Ovary (tissue), 9 donors: Measurements from ENCODE around the gene GADD45B. TPM values are rescaled to one million over a fixed set of nuclear protein-coding genes. Genes with fewer than 3 reads are reported as not detected.
A peak's percentile ranks its signal among the peaks of the same experiment; 100 is the strongest.

Experiments used
- DNase-seq, 5 donors: peaks; one replicate each; pipeline ENCODE4 v3.0.0-alpha.2; 2019 to 2020
- H3K27ac ChIP-seq, 2 donors: fragments of 200-600 bp; one replicate each; pipeline versions ENCODE4 v1.5.1 to v1.8.0; 2019 to 2022
- H3K27me3 ChIP-seq: fragments of 200-600 bp; one replicate; pipeline ENCODE4 v1.8.0; 2022
- H3K36me3 ChIP-seq: fragments of 200-600 bp; sonication (generic); one replicate; pipeline ENCODE4 v1.5.1; 2019
- H3K4me1 ChIP-seq: one replicate; pipeline ENCODE4 v1.8.1; 2013; ENCODE audit warnings: mild to moderate bottlenecking, moderate library complexity; ENCODE audit not compliant: insufficient read depth
- H3K4me3 ChIP-seq: fragments of 200-600 bp; sonication (generic); one replicate; pipeline ENCODE4 v1.5.1; 2017
- H3K9me3 ChIP-seq, 2 donors: fragments of 200-600 bp in 1 of 2; sonication (generic) in 1 of 2; one replicate each; pipeline versions ENCODE4 v1.5.1 to v1.8.1; 2013 to 2019; ENCODE audit warnings: mild to moderate bottlenecking in 1 of 2, moderate library complexity in 1 of 2
- EP300 ChIP-seq: sonication (generic); formaldehyde crosslinking; IDR thresholded peaks from one replicate; pipeline ENCODE4 v1.6.1; 2017; ENCODE audit warnings: antibody characterized with exemption
- POLR2A ChIP-seq: fragments of 450-650 bp; IDR thresholded peaks from one replicate; pipeline ENCODE4 v1.6.1; 2017; ENCODE audit warnings: antibody characterized with exemption, mild to moderate bottlenecking, moderate library complexity
- WGBS, 3 donors: extraction: QIAGEN DNeasy Blood & Tissue Kit in 1 of 3; methylation state at CpG; one replicate each; pipeline versions ENCODE4 v1.1.5 to v1.1.7; 2013 to 2017; 5-methylcytosine and 5-hydroxymethylcytosine counted together
- intact Hi-C, 4 donors: fragments of 100-400 bp; cut with DNase I; formaldehyde crosslinking; loops; one replicate each; pipeline versions ENCODE4 v1.11.0 to v1.15.1; 2022 to 2023
- polyA plus RNA-seq, 2 donors: library from polyadenylated mRNA; stranded (reverse); fragments of 200-250 nt in 1 of 2; fragments of 350-450 nt in 1 of 2; fragmentation: Illumina TruSeq in 1 of 2; extraction: RNeasy Lipid Tissue Mini Kit (QIAGEN cat#74804) in 1 of 2; gene quantifications; one replicate each; pipeline ENCODE4 v1.2.3, GENCODE V29; 2013 to 2014
- total RNA-seq, 7 donors: library from RNA; depleted of rRNA in 2 of 7; stranded (reverse); fragments of >200 nt in 2 of 7; fragmentation: NEBNext Ultra II Directional in 3 of 7; extraction: Animal tissue kit (Norgen Biotek cat#: 25700) in 3 of 7; gene quantifications; one replicate each; pipeline versions ENCODE4 v1.1.0 to v1.2.4, GENCODE V29; 2016 to 2023
- TF ChIP-seq, protein P1 (sequence below), 3 donors: fragments of 450-650 bp in 2 of 3; fragments of 200-600 bp in 1 of 3; IDR thresholded peaks; one replicate each; pipeline versions ENCODE4 v1.5.1 to v1.8.0; 2016 to 2022; ENCODE audit warnings: antibody characterized with exemption in 3 of 3, mild to moderate bottlenecking in 1 of 3
- donor health status: DM: no; HTN: no; CAD: no; lungs with moderate emphysema.
- donor health status: DM: no; HTN: no; CAD: no.
- donor health status: Bipolar disorder and iron deficiency.
- donor health status: DM: yes; HTN: yes; CAD: no.
- donor health status: DM: no; HTN: no; CAD: no.
- donor health status: DM: yes; HTN: yes; CAD: no.

Gene GADD45B
- total and polyA plus RNA-seq, 9 donors = 17.8 to 414 (median 73.9) TPM

GRCh38 chr19:2474232-2475017 is 1.5 kb upstream of the GADD45B start:
- TF ChIP-seq EP300 (no peak), POLR2A (peak; percentile 42)
- TF ChIP-seq, protein P1, sequence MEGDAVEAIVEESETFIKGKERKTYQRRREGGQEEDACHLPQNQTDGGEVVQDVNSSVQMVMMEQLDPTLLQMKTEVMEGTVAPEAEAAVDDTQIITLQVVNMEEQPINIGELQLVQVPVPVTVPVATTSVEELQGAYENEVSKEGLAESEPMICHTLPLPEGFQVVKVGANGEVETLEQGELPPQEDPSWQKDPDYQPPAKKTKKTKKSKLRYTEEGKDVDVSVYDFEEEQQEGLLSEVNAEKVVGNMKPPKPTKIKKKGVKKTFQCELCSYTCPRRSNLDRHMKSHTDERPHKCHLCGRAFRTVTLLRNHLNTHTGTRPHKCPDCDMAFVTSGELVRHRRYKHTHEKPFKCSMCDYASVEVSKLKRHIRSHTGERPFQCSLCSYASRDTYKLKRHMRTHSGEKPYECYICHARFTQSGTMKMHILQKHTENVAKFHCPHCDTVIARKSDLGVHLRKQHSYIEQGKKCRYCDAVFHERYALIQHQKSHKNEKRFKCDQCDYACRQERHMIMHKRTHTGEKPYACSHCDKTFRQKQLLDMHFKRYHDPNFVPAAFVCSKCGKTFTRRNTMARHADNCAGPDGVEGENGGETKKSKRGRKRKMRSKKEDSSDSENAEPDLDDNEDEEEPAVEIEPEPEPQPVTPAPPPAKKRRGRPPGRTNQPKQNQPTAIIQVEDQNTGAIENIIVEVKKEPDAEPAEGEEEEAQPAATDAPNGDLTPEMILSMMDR (IDR thresholded peaks at IDR 0.05) = peak; percentile 99 to 100 (median 100)
- Histone ChIP-seq H3K36me3 (no peaks in the 10 kb centered on the region), H3K4me3 (peak overlapping the region; percentile 86), H3K4me1 (peaks cover 7% of the 10 kb centered on the region), H3K9me3 (no peaks in the 10 kb centered on the region), H3K27ac (peak overlapping the region; percentile 46 to 73), H3K27me3 (no peaks in the 10 kb centered on the region)
- WGBS, 3 donors = 4 to 7% (median 6%) methylated on average over 59 to 60 of the region's 60 CpGs
- DNase-seq = peak; percentile 80 to 90 (median 87)
- intact Hi-C loops = loop anchor here (1.0 to 5.0 kb wide), 6 partner anchors 68 to 138 kb away; no protein-coding TSS in a partner anchor

GRCh38 chr19:2475018-2475701 is 767 bp upstream of the GADD45B start:
- Histone ChIP-seq H3K27me3 (no peaks in the 10 kb centered on the region), H3K27ac (peak overlapping the region; percentile 46 to 73), H3K4me1 (peaks cover 7% of the 10 kb centered on the region), H3K36me3 (no peaks in the 10 kb centered on the region), H3K4me3 (peak overlapping the region; percentile 86), H3K9me3 (no peaks in the 10 kb centered on the region)
- DNase-seq = peak; percentile 53 to 78 (median 64)
- intact Hi-C loops = loop anchor here (1.0 to 5.0 kb wide), 6 partner anchors 67 to 137 kb away; no protein-coding TSS in a partner anchor
- TF ChIP-seq EP300 = no peak
- TF ChIP-seq, protein P1 (IDR thresholded peaks at IDR 0.05) = no peak
- WGBS, 3 donors = 0 to 1% (median 0%) methylated on average over 41 to 45 of the region's 45 CpGs

GRCh38 chr19:2476451-2477140 is 669 bp downstream of the GADD45B start:
- Histone ChIP-seq H3K27ac (peak overlapping the region; percentile 39 to 62), H3K4me3 (peak overlapping the region; percentile 86), H3K4me1 (peaks cover 7% of the 10 kb centered on the region), H3K27me3 (no peaks in the 10 kb centered on the region), H3K9me3 (no peaks in the 10 kb centered on the region), H3K36me3 (no peaks in the 10 kb centered on the region)
- peak; percentile 46 to 71 (median 62) for DNase-seq
- 0% methylated on average over 41 to 42 of the region's 42 CpGs for WGBS, 3 donors
- TF ChIP-seq, protein P1 (IDR thresholded peaks at IDR 0.05) = no peak
- TF ChIP-seq EP300 (no peak), POLR2A (no peak)
- intact Hi-C loops = loop anchor here in 2 of 4 donors (2.0 to 5.0 kb wide), 3 partner anchors 66 to 136 kb away; no protein-coding TSS in a partner anchor

DNA sequence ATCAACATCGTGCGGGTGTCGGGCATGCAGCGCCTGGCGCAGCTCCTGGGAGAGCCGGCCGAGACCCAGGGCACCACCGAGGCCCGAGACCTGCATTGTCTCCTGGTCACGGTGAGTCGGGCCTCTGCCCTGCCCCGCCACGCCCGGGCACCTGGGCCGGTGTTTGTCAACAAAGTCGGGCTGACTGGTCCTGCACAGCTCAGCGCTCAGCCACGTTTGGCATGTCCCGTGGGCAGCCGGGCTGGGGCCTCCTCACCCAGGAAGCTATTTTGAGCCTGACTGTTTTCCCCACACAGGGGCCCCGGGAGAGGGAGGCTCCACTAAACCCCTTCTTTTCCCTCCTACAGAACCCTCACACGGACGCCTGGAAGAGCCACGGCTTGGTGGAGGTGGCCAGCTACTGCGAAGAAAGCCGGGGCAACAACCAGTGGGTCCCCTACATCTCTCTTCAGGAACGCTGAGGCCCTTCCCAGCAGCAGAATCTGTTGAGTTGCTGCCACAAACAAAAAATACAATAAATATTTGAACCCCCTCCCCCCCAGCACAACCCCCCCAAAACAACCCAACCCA is 1.3 kb downstream of the GADD45B start:
- TF ChIP-seq POLR2A (no peak), EP300 (no peak)
- TF ChIP-seq, protein P1 (IDR thresholded peaks at IDR 0.05) = no peak
- peak in 4 of 5 donors; percentile 50 to 59 (median 54) for DNase-seq
- Histone ChIP-seq H3K4me1 (peaks cover 7% of the 10 kb centered on the region), H3K27ac (peak overlapping the region; percentile 38 to 53), H3K9me3 (no peaks in the 10 kb centered on the region), H3K36me3 (no peaks in the 10 kb centered on the region), H3K4me3 (peak overlapping the region; percentile 86), H3K27me3 (no peaks in the 10 kb centered on the region)
- intact Hi-C loops = loop anchor here in 2 of 4 donors (2.0 to 5.0 kb wide), 3 partner anchors 65 to 135 kb away; no protein-coding TSS in a partner anchor
- WGBS, 3 donors = 3 to 6% (median 5%) methylated on average over 25 to 27 of the region's 27 CpGs
